ENCODE results near the gene KLK11.

KLK11 gene

DNA sequence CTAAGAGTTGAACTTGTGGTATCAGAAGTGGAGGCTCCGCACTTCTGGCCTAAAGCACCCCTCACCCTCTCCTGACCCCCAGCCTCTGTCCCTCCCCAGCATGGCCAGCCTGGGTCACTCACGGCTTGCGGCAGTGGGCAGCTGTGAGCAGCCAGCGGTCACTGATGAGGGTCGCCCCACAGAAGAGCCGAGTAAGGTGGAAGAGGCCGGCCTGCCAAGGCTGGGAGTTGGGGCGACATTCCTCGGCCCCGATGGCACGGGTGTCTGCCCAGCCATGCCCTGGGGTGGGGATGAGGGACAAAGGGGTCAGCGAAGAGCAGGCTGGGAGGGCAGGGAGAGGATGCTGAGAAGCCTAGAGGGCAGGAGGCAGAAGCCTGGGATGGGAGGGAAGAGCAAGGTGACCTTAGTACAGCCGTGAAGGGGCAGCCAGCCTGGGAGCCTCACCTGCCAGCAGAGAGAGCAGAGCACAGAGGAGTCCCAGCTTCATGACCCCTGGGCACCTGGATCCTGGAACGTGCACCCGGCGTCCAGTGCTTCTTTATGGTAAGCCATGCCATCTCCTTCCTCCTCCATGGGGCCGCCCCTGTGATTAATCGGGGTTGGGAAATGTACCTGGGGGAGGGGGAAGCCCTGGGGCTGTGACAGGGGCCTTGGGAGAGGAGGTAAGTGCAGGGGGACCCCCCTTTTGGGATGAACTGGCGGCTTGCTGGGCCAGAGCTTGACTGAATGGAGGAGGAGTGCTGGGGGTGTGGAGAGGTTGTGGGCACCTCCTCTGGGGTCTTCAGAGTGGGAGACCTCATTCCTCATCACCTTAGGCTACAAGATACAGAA, 17.1 kb downstream of the KLK11 start:
- Histone ChIP-seq H2AFZ (ENCODE audit: low read depth, low read length) (no peak overlapping the region), H3K4me1 (ENCODE audit: insufficient read depth, low read length) (no peaks in the 10 kb centered on the region), H3K9me3 (ENCODE audit: low read length) (no peaks in the 10 kb centered on the region), H3K27me3 (ENCODE audit: insufficient read depth, low read length) (peaks cover 12% of the 10 kb centered on the region), H3K4me3 (ENCODE audit: low read length) (no peak overlapping the region), H3K36me3 (ENCODE audit: insufficient read depth, low read length) (no peaks in the 10 kb centered on the region)

DNA sequence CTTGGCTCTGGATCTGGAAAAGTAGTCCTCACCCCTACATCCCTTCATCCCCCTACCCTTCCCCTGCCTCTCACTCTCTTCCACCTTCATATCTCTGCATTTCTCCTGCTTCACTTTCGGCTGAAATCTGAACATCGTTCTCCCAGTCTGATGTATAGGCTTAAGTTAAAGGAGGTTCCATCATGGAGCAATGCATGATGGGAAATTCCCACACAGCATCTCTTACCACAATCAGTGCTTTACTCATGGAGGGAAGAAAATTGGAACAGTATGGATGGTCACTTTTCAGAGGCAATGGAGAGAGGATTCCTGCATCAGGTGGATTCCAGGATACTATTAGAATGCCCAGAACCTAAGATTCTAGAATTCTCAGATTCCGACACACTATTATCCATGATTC, 18.9 kb downstream of the KLK11 start:
- H3K36me3 ChIP-seq (ENCODE audit: insufficient read depth, low read length), result no peaks in the 10 kb centered on the region
- no peaks in the 10 kb centered on the region for H3K4me1 ChIP-seq (ENCODE audit: insufficient read depth, low read length)
- no peak overlapping the region for H3K4me3 ChIP-seq (ENCODE audit: low read length)
- H2AFZ ChIP-seq (ENCODE audit: low read depth, low read length), result no peak overlapping the region
- H3K27me3 ChIP-seq (ENCODE audit: insufficient read depth, low read length), result peaks cover 12% of the 10 kb centered on the region
- no peaks in the 10 kb centered on the region for H3K9me3 ChIP-seq (ENCODE audit: low read length)

DNA sequence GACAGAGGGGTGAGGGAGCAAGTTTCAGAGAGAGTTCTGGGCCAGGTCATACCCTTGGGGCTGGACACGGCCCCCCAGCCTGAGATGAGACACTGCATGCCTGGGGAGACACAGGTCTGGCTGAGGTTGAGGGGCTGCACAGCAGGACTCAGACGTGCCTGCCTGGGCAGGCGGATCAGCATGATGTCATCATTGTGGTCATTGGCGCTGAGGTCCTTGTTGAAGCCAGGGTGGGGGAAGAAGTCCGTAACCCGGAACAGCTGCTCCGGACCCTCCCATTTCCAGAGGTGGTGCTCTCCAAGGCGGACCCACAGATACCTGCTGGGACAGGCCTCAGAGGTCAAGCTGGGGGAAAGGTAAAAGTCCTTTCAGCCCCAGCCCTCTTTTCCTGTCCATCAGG, 20.0 kb downstream of the KLK11 start:
- no peaks in the 10 kb centered on the region for H3K4me1 ChIP-seq (ENCODE audit: insufficient read depth, low read length)
- no peaks in the 10 kb centered on the region for H3K36me3 ChIP-seq (ENCODE audit: insufficient read depth, low read length)
- no peak overlapping the region for H2AFZ ChIP-seq (ENCODE audit: low read depth, low read length)
- H3K4me3 ChIP-seq (ENCODE audit: low read length), result no peak overlapping the region
- H3K27me3 ChIP-seq (ENCODE audit: insufficient read depth, low read length), result peaks cover 12% of the 10 kb centered on the region
- no peaks in the 10 kb centered on the region for H3K9me3 ChIP-seq (ENCODE audit: low read length)

DNA sequence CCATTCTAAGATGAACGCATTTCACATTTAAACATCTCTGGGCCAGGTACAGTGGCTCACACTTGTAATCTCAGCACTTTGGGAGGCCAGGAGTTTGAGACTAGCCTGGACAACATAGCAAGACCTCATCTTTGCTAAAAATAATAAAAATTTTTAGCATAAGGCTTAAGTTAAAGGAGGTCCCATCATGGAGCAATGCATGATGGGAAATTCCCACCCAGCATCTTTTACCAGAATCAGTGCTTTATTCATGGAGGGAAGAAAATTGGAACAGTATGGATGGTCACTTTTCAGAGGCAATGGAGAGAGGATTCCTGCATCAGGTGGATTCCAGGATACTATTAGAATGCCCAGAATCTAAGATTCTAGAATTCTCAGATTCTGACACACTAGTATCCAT, 21.2 kb downstream of the KLK11 start:
- no peak overlapping the region for H3K4me3 ChIP-seq (ENCODE audit: low read length)
- H3K36me3 ChIP-seq (ENCODE audit: insufficient read depth, low read length), result no peaks in the 10 kb centered on the region
- no peak overlapping the region for H2AFZ ChIP-seq (ENCODE audit: low read depth, low read length)
- peaks cover 16% of the 10 kb centered on the region for H3K27me3 ChIP-seq (ENCODE audit: insufficient read depth, low read length)
- H3K9me3 ChIP-seq (ENCODE audit: low read length), result no peaks in the 10 kb centered on the region
- H3K4me1 ChIP-seq (ENCODE audit: insufficient read depth, low read length), result no peaks in the 10 kb centered on the region

DNA sequence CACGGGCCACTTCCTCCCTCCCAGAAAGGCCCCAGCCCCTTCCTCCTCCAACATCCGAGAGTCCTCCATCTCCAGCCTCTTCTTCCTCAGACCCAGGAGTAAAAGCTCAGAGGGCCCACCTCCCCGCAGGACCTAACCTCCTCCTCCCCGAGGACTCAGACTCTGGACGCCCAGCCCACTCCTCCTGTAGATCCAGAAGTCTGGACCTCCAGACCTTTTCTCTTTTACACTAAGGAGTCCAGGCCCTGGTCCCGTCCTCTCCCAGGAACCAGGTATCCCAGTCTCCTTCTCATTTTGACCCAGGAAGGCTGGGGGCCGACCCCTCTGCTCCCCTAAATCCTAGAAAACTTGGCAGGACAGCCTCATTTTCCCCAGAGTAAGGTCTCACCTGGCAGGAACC, 23.1 kb downstream of the KLK11 start:
- no peaks in the 10 kb centered on the region for H3K36me3 ChIP-seq (ENCODE audit: insufficient read depth, low read length)
- no peaks in the 10 kb centered on the region for H3K9me3 ChIP-seq (ENCODE audit: low read length)
- H2AFZ ChIP-seq (ENCODE audit: low read depth, low read length), result no peak overlapping the region
- no peak overlapping the region for H3K4me3 ChIP-seq (ENCODE audit: low read length)
- peaks cover 10% of the 10 kb centered on the region for H3K27me3 ChIP-seq (ENCODE audit: insufficient read depth, low read length)
- H3K4me1 ChIP-seq (ENCODE audit: insufficient read depth, low read length), result no peaks in the 10 kb centered on the region

DNA sequence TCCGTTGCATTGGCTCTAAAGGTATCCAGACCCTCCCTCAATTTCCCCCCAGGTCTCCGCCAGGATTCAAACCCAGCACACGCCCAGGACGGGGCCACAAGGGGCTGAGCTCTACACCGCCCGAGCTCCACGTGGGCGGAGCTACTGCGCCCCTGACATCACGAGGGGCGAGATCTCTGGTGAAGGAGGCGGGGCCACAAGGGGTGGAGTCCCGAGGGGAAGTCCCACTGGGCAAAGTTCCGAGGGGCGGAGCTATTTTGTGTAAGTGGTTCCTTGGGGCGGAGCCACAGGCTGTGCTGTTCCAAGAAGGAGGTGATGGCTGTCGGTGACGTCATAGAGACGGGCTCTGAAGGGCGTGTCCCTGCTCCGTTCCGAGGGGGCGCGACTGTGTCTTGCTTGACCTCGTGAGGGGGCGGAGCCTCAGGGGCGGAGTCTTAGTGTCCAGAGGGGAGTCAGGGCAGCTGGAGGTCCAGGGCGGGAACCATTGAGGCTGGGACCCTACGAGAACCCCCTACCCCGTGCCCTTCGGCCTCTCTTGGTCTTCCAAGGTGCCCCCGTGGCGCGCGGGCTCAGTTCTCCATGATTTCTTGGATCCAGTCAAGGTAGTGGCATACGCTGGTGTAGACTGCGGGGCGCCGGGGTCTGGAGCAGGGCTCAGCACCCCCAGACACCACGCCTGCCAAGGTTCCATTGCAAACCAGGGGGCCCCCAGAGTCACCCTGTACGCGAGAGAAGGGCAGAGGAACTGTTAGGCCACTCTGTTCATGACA, 23.7 kb downstream of the KLK11 start:
- H3K9me3 ChIP-seq (ENCODE audit: low read length), result no peaks in the 10 kb centered on the region
- H3K27me3 ChIP-seq (ENCODE audit: insufficient read depth, low read length), result peaks cover 10% of the 10 kb centered on the region
- no peaks in the 10 kb centered on the region for H3K4me1 ChIP-seq (ENCODE audit: insufficient read depth, low read length)
- H2AFZ ChIP-seq (ENCODE audit: low read depth, low read length), result no peak overlapping the region
- no peaks in the 10 kb centered on the region for H3K36me3 ChIP-seq (ENCODE audit: insufficient read depth, low read length)
- no peak overlapping the region for H3K4me3 ChIP-seq (ENCODE audit: low read length)

DNA sequence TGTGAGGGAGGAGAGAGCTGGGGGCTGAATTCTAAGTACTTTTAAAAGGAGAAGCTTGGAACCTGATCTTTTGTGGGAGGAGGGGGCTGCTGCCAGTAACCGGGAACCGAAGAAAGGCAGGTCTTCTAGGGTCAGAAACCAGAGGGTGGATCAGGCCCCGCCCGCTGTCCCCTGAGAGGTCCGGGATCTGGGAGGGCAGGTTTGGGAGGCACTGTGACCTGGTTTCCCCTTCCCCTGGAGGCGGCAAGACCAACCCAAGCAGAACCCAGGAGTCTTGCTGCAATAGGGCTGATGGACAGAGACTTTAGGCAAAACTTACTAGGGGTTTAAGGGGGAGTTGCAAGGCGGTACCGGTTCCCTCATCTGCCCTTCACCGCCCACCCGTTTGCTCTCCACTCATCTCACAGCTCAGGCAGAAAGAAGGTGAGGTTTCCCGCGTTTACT, 24.3 kb downstream of the KLK11 start:
- H2AFZ ChIP-seq (ENCODE audit: low read depth, low read length), result no peak overlapping the region
- H3K36me3 ChIP-seq (ENCODE audit: insufficient read depth, low read length), result no peaks in the 10 kb centered on the region
- H3K27me3 ChIP-seq (ENCODE audit: insufficient read depth, low read length), result peaks cover 10% of the 10 kb centered on the region
- H3K4me1 ChIP-seq (ENCODE audit: insufficient read depth, low read length), result no peaks in the 10 kb centered on the region
- H3K4me3 ChIP-seq (ENCODE audit: low read length), result no peak overlapping the region
- no peaks in the 10 kb centered on the region for H3K9me3 ChIP-seq (ENCODE audit: low read length)

DNA sequence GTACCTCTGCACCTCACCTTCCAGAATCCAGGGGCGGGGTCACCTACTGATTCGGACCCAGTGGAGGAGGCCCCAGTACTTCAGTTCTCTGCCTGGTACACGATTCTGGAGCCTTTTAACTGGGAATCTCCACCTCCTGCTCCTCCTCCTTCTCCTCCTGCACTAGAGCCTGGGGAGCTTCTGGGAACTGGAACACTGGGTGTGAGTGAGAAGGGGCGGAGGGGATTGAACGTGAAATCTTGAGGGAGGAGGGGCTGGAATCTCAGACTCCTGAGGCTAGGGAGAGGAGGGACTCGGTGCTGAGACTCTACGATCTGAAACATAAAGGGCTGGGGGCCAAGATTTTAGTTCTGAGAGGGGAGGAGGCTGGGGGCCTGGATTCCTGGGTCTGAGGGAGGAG, 24.9 kb downstream of the KLK11 start, which contains the start of gene KLK8:
Gene KLK8, minus strand, starts transcription at position 90 of the 400 bp plus-strand sequence. CDS start 437 bp downstream, outside the sequence.
- no peaks in the 10 kb centered on the region for H3K4me1 ChIP-seq (ENCODE audit: insufficient read depth, low read length)
- peaks cover 6% of the 10 kb centered on the region for H3K27me3 ChIP-seq (ENCODE audit: insufficient read depth, low read length)
- no peak within 1 kb of the TSS for H3K4me3 ChIP-seq (ENCODE audit: low read length)
- H3K9me3 ChIP-seq (ENCODE audit: low read length), result no peaks in the 10 kb centered on the region
- H3K36me3 ChIP-seq (ENCODE audit: insufficient read depth, low read length), result no peaks in the 10 kb centered on the region
- H2AFZ ChIP-seq (ENCODE audit: low read depth, low read length), result no peak within 1 kb of the TSS

DNA sequence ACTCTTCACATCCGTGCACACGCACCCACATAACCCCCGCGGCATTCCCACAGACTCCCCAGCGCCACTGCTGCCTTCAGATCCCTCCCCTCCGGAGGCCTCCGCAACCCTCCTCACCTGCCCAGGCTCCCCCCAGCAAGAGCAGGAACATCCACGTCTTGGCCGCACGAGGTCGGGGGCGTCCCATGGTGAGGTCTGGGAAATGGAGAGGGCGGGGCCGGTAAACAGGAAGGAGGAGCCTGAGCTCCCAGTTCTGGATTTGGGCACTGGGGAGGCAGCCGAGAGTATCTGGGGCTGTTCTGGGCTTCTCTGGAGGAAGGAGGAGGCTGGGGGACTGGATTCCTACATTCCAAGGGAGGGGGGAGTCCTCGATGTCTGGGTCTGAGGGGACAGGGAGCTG, 25.4 kb downstream of the KLK11 start:
- Histone ChIP-seq H3K9me3 (ENCODE audit: low read length) (no peaks in the 10 kb centered on the region), H3K4me3 (ENCODE audit: low read length) (no peak overlapping the region), H3K4me1 (ENCODE audit: insufficient read depth, low read length) (no peaks in the 10 kb centered on the region), H3K36me3 (ENCODE audit: insufficient read depth, low read length) (no peaks in the 10 kb centered on the region), H3K27me3 (ENCODE audit: insufficient read depth, low read length) (peaks cover 4% of the 10 kb centered on the region), H2AFZ (ENCODE audit: low read depth, low read length) (no peak overlapping the region)

DNA sequence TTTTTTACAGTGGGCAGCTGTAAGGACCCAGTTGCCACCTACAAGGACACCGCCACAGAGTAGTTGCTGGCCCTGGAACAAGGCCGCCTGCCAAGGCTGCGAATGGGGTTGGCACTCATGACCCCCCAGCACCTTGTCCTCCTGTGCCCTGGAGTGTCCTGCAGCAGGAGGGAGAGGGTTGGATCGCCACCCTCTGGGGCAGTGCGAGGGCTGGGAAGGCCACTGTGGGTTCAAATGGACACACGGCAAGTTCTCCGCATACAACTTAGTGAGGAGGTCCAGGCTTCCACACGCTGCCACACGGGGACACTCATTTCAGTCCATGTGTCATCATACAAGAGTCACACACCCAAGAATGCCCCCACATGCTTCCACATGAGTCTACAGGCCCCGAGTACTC, 26.0 kb downstream of the KLK11 start:
- H3K36me3 ChIP-seq (ENCODE audit: insufficient read depth, low read length), result no peaks in the 10 kb centered on the region
- no peak overlapping the region for H3K4me3 ChIP-seq (ENCODE audit: low read length)
- H3K9me3 ChIP-seq (ENCODE audit: low read length), result no peaks in the 10 kb centered on the region
- H2AFZ ChIP-seq (ENCODE audit: low read depth, low read length), result no peak overlapping the region
- no peaks in the 10 kb centered on the region for H3K4me1 ChIP-seq (ENCODE audit: insufficient read depth, low read length)
- H3K27me3 ChIP-seq (ENCODE audit: insufficient read depth, low read length), result peaks cover 4% of the 10 kb centered on the region

DNA sequence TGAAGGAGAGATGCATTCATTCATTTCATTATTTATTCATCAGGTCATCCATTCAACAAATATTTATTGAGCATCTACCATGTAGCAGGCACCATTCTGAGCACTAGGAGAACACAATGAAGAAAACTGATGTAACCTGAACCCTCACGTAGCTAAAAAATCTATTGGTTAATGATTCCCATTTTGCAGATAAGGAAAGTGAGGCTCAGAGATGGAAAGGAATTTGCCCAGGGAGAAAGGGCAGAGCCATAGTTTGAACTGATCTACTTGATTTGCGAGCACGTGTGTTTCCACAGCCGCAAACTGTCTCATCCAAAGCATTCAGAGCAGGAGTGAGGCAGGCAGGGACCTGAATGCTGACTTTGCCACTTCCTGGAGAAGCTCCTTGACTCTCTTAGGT, 27.7 kb downstream of the KLK11 start:
- peaks cover 4% of the 10 kb centered on the region for H3K27me3 ChIP-seq (ENCODE audit: insufficient read depth, low read length)
- no peaks in the 10 kb centered on the region for H3K9me3 ChIP-seq (ENCODE audit: low read length)
- H3K4me3 ChIP-seq (ENCODE audit: low read length), result no peak overlapping the region
- H3K36me3 ChIP-seq (ENCODE audit: insufficient read depth, low read length), result no peaks in the 10 kb centered on the region
- no peak overlapping the region for H2AFZ ChIP-seq (ENCODE audit: low read depth, low read length)
- H3K4me1 ChIP-seq (ENCODE audit: insufficient read depth, low read length), result no peaks in the 10 kb centered on the region

DNA sequence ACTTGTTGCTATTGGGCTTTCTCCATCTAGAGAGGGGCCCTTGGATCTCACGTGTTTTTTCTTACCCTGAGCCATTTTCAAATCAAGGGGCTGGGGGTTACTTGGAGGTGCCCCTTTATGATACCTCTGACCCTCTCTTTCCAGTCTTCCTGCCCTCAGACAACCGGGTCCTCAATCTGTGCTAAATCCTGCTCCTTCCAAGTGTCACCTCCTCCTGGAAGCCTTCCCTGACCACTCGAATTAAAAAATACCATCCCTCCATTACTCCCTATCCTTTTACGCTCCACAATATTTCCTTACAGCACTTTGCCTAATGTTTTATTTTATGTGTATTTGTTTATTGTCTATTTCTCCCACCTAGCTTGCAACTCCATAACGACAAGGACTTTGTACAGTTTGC, 28.4 kb downstream of the KLK11 start:
- Histone ChIP-seq H3K27me3 (ENCODE audit: insufficient read depth, low read length) (peaks cover 4% of the 10 kb centered on the region), H3K36me3 (ENCODE audit: insufficient read depth, low read length) (no peaks in the 10 kb centered on the region), H3K9me3 (ENCODE audit: low read length) (no peaks in the 10 kb centered on the region), H3K4me1 (ENCODE audit: insufficient read depth, low read length) (no peaks in the 10 kb centered on the region), H3K4me3 (ENCODE audit: low read length) (no peak overlapping the region), H2AFZ (ENCODE audit: low read depth, low read length) (no peak overlapping the region)

DNA sequence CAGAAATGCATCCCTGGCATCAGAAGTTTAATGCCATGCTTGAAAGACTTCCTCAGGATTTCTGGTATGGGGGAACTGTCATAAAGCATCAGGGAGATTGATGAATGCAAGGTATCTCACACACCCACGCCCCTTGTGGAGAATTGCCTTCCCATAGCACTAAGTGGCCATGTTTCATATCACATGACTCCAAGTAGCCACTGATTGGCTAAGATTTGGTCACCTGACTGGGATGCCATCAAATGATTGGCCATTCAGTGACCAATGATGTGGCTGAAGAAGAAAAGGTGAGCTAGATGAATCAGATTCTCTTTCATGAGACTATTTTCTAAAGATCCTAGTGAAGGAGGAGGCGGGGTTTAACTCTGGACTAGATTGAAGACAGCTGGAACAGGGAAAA, 32.3 kb downstream of the KLK11 start:
- Histone ChIP-seq H3K4me1 (ENCODE audit: insufficient read depth, low read length) (no peaks in the 10 kb centered on the region), H3K4me3 (ENCODE audit: low read length) (no peak overlapping the region), H3K9me3 (ENCODE audit: low read length) (no peaks in the 10 kb centered on the region), H3K36me3 (ENCODE audit: insufficient read depth, low read length) (no peaks in the 10 kb centered on the region), H2AFZ (ENCODE audit: low read depth, low read length) (no peak overlapping the region), H3K27me3 (ENCODE audit: insufficient read depth, low read length) (no peaks in the 10 kb centered on the region)

Data from neuron (in vitro differentiated cells).